Neural cell (in vitro differentiated cells): ENCODE results near the gene GID4. TPM values are rescaled to one million over a fixed set of nuclear protein-coding genes. Genes with fewer than 3 reads are reported as not detected.

Experiments
- H2AFZ ChIP-seq: fragments of 200-600, 300-800 bp; sonication (generic), shearing (Covaris generic); 2 replicates; pipeline ENCODE4 v1.6.0; 2014; ENCODE audit warnings: low read depth, mild to moderate bottlenecking, antibody characterized with exemption, low read length, moderate library complexity
- H3F3A ChIP-seq: fragments of 200-600 bp; shearing (Covaris generic); 2 replicates; pipeline ENCODE4 v1.6.1; 2016; ENCODE audit warnings: mild to moderate bottlenecking, moderate library complexity, mixed read lengths, antibody characterized with exemption, low read length; ENCODE audit not compliant: insufficient read depth, poor library complexity, severe bottlenecking
- H3K27ac ChIP-seq: fragments of 200-600, 300-800 bp; sonication (generic), shearing (Covaris generic); 2 replicates; pipeline ENCODE4 v1.5.1; 2014; ENCODE audit warnings: mild to moderate bottlenecking, low read length, moderate library complexity
- H3K27me3 ChIP-seq: fragments of 300-800, 200-600 bp; sonication (generic), shearing (Covaris generic); 2 replicates; pipeline ENCODE4 v1.6.0; 2014; ENCODE audit warnings: mild to moderate bottlenecking, low read depth, low read length, moderate library complexity; ENCODE audit not compliant: insufficient read depth
- H3K36me3 ChIP-seq: fragments of 300-800, 200-600 bp; sonication (generic), shearing (Covaris generic); 2 replicates; pipeline ENCODE4 v1.5.1; 2014; ENCODE audit warnings: mild to moderate bottlenecking, antibody characterized with exemption, low read length, moderate library complexity; ENCODE audit not compliant: insufficient read depth
- H3K4me2 ChIP-seq: fragments of 300-800, 200-600 bp; sonication (generic), shearing (Covaris generic); 2 replicates; pipeline ENCODE4 v1.6.0; 2014; ENCODE audit warnings: mild to moderate bottlenecking, low read length
- H3K4me3 ChIP-seq: fragments of 300-800, 200-600 bp; sonication (generic), shearing (Covaris generic); 2 replicates; pipeline ENCODE4 v1.5.1; 2014; ENCODE audit warnings: mild to moderate bottlenecking, low read length, moderate library complexity
- H3K79me2 ChIP-seq: fragments of 200-600 bp; shearing (Covaris generic); replicated peaks from 2 replicates; pipeline ENCODE4 v1.6.0; 2014; ENCODE audit warnings: mild to moderate bottlenecking, low read length, moderate library complexity; ENCODE audit not compliant: insufficient read depth
- H3K9ac ChIP-seq: fragments of 300-800, 200-600 bp; sonication (generic), shearing (Covaris generic); 2 replicates; pipeline ENCODE4 v1.6.1; 2016; ENCODE audit warnings: mild to moderate bottlenecking, low read length, mixed read lengths
- H3K9me2 ChIP-seq: fragments of 200-600 bp; shearing (Covaris generic); 2 replicates; pipeline ENCODE4 v1.6.1; 2016; ENCODE audit warnings: mild to moderate bottlenecking, low read length, mixed read lengths; ENCODE audit not compliant: insufficient read depth
- H3K9me3 ChIP-seq: fragments of 200-600, 300-800 bp; sonication (generic), shearing (Covaris generic); 2 replicates; pipeline ENCODE4 v1.6.1; 2016; ENCODE audit warnings: mild to moderate bottlenecking, mixed run types, low read length, moderate library complexity, mixed read lengths
- H4K20me1 ChIP-seq: fragments of 200-600 bp; shearing (Covaris generic); 2 replicates; pipeline ENCODE4 v1.6.1; 2016; ENCODE audit warnings: mild to moderate bottlenecking, mixed run types; ENCODE audit not compliant: insufficient read depth
- EP300 ChIP-seq: fragments of 450-650 bp; conservative IDR thresholded peaks from 2 replicates; pipeline ENCODE4 v1.6.1; 2014; ENCODE audit warnings: antibody characterized with exemption, mild to moderate bottlenecking, moderate library complexity; ENCODE audit not compliant: poor library complexity, severe bottlenecking
- EZH2 ChIP-seq: fragments of 200-600, 300-800 bp; shearing (Covaris generic), sonication (generic); IDR thresholded peaks from 2 replicates; pipeline ENCODE4 v1.6.1; 2014; ENCODE audit warnings: antibody characterized with exemption, low read length, borderline replicate concordance, mild to moderate bottlenecking; ENCODE audit not compliant: insufficient read depth, poor library complexity, severe bottlenecking
- MXI1 ChIP-seq: fragments of 450-650 bp; conservative IDR thresholded peaks from 2 replicates; pipeline ENCODE4 v1.6.1; 2014; ENCODE audit warnings: antibody characterized with exemption, mild to moderate bottlenecking; ENCODE audit not compliant: poor library complexity, severe bottlenecking
- POLR2AphosphoS5 ChIP-seq: IDR thresholded peaks from 2 replicates; pipeline ENCODE4 v1.6.1; 2012
- RAD21 ChIP-seq: fragments of 450-650 bp; conservative IDR thresholded peaks from 2 replicates; pipeline ENCODE4 v1.6.1; 2014; ENCODE audit warnings: antibody characterized with exemption, mild to moderate bottlenecking, moderate library complexity
- SMC3 ChIP-seq: fragments of 450-650 bp; conservative IDR thresholded peaks from 2 replicates; pipeline ENCODE4 v1.6.1; 2014; ENCODE audit warnings: antibody characterized with exemption, mild to moderate bottlenecking, moderate library complexity; ENCODE audit not compliant: poor library complexity
- TAF1 ChIP-seq: IDR thresholded peaks from 2 replicates; pipeline ENCODE4 v1.6.1; 2012; ENCODE audit warnings: low read depth
- polyA plus RNA-seq: library from polyadenylated mRNA; depleted of rRNA; stranded (reverse); fragments of >200 nt; gene quantifications from 2 replicates; pipeline ENCODE4 v1.2.3, GENCODE V29; 2014
- TF ChIP-seq, protein P1 (sequence below): fragments of 450-650 bp; IDR thresholded peaks from 2 replicates; pipeline ENCODE4 v1.5.1; 2014; ENCODE audit warnings: antibody characterized with exemption, mild to moderate bottlenecking, moderate library complexity; ENCODE audit not compliant: poor library complexity, severe bottlenecking
- TF ChIP-seq, protein P2 (sequence below): IDR thresholded peaks from 2 replicates; pipeline ENCODE4 v1.6.1; 2012; ENCODE audit warnings: borderline replicate concordance

Gene GID4
- polyA plus RNA-seq, 1 donor from 2014 or later = 4.9 TPM

DNA sequence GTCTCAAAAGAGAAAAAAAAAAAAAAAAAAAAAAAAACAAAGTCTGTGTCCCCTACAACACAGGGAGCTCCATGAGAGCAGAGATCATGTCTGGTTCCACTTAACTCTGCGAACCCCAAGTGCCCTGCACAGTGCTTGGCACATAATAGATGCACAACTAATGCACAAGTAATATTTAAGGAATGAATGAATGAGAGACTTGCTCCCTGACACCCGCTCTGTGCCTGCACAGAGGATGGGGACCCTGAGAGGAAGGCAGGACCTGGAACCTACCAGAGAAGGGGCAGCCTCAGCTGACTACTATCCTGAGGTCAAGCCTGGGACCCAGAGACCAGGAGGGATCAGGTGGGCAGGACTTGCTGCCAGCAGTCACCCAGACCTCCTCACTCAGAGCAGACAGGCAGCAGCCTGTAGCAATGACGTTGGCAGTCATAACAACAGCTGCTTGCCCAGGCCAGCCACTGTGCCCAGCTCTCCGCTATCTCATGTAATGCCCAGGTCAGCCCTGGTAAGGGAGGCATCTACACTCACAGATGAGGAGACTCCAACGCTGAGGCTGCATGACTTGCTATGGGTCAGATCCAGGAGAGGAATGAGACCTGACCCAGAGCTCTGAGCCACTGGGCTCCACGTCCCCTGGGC, 72.2 kb downstream of the GID4 start:
- no peaks in the 10 kb centered on the region for H3K9me3 ChIP-seq
- no peak overlapping the region for H3K9ac ChIP-seq
- no peak overlapping the region for H3K4me2 ChIP-seq
- no peaks in the 10 kb centered on the region for H3K9me2 ChIP-seq
- TF ChIP-seq RAD21 (no peak), TAF1 (no peak), EP300 (no peak), POLR2AphosphoS5 (no peak), SMC3 (no peak), EZH2 (no peak), MXI1 (no peak)
- TF ChIP-seq, protein P1, sequence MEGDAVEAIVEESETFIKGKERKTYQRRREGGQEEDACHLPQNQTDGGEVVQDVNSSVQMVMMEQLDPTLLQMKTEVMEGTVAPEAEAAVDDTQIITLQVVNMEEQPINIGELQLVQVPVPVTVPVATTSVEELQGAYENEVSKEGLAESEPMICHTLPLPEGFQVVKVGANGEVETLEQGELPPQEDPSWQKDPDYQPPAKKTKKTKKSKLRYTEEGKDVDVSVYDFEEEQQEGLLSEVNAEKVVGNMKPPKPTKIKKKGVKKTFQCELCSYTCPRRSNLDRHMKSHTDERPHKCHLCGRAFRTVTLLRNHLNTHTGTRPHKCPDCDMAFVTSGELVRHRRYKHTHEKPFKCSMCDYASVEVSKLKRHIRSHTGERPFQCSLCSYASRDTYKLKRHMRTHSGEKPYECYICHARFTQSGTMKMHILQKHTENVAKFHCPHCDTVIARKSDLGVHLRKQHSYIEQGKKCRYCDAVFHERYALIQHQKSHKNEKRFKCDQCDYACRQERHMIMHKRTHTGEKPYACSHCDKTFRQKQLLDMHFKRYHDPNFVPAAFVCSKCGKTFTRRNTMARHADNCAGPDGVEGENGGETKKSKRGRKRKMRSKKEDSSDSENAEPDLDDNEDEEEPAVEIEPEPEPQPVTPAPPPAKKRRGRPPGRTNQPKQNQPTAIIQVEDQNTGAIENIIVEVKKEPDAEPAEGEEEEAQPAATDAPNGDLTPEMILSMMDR = no peak
- TF ChIP-seq, protein P2, sequence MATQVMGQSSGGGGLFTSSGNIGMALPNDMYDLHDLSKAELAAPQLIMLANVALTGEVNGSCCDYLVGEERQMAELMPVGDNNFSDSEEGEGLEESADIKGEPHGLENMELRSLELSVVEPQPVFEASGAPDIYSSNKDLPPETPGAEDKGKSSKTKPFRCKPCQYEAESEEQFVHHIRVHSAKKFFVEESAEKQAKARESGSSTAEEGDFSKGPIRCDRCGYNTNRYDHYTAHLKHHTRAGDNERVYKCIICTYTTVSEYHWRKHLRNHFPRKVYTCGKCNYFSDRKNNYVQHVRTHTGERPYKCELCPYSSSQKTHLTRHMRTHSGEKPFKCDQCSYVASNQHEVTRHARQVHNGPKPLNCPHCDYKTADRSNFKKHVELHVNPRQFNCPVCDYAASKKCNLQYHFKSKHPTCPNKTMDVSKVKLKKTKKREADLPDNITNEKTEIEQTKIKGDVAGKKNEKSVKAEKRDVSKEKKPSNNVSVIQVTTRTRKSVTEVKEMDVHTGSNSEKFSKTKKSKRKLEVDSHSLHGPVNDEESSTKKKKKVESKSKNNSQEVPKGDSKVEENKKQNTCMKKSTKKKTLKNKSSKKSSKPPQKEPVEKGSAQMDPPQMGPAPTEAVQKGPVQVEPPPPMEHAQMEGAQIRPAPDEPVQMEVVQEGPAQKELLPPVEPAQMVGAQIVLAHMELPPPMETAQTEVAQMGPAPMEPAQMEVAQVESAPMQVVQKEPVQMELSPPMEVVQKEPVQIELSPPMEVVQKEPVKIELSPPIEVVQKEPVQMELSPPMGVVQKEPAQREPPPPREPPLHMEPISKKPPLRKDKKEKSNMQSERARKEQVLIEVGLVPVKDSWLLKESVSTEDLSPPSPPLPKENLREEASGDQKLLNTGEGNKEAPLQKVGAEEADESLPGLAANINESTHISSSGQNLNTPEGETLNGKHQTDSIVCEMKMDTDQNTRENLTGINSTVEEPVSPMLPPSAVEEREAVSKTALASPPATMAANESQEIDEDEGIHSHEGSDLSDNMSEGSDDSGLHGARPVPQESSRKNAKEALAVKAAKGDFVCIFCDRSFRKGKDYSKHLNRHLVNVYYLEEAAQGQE = no peak
- no peaks in the 10 kb centered on the region for H3K36me3 ChIP-seq
- no peak overlapping the region for H3K4me3 ChIP-seq
- H2AFZ ChIP-seq = no peak overlapping the region
- no peaks in the 10 kb centered on the region for H3F3A ChIP-seq
- H3K79me2 ChIP-seq = no peaks in the 10 kb centered on the region
- no peaks in the 10 kb centered on the region for H3K27me3 ChIP-seq
- H4K20me1 ChIP-seq = no peaks in the 10 kb centered on the region
- H3K27ac ChIP-seq = no peak overlapping the region

DNA sequence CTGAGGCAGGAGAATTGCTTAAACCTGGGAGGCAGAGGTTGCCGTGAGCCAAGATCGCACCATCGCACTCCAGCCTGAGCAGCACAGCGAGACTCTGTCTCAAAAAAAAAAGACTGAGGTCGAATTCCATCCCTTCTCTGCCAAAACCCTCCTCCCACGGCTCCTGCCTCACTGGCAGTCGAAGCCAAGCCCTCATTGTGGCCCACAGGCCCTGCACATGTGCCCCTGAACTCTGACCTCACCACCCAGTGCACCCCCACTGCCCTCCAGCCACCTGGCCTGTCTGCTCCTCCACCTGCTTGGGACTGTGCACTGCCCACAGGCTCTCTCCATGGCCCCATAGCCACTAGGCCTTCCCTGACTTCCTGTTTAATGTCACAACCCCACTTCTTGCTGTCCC, 76.3 kb downstream of the GID4 start:
- H3K27ac ChIP-seq = no peak overlapping the region
- H3F3A ChIP-seq = no peaks in the 10 kb centered on the region
- no peaks in the 10 kb centered on the region for H3K9me2 ChIP-seq
- H3K9ac ChIP-seq = no peak overlapping the region
- H2AFZ ChIP-seq = no peak overlapping the region
- H3K79me2 ChIP-seq = no peaks in the 10 kb centered on the region
- H3K9me3 ChIP-seq = peaks cover 6% of the 10 kb centered on the region
- H3K4me2 ChIP-seq = no peak overlapping the region
- no peaks in the 10 kb centered on the region for H3K27me3 ChIP-seq
- H3K36me3 ChIP-seq = no peaks in the 10 kb centered on the region
- TF ChIP-seq POLR2AphosphoS5 = no peak
- no peak for TF ChIP-seq EP300
- TF ChIP-seq RAD21 = no peak
- TF ChIP-seq MXI1 = no peak
- no peak for TF ChIP-seq EZH2
- TF ChIP-seq, protein P1 = no peak
- TF ChIP-seq SMC3 = no peak
- no peak for TF ChIP-seq TAF1
- TF ChIP-seq, protein P2 = no peak
- no peak overlapping the region for H3K4me3 ChIP-seq
- H4K20me1 ChIP-seq = no peaks in the 10 kb centered on the region
